ENCODE data around the gene SSR4. TPM values are rescaled to one million over a fixed set of nuclear protein-coding genes. Genes with fewer than 3 reads are reported as not detected.
"Not testable (repeated sequence)": the region's sequence is repeated elsewhere in the genome, so short reads cannot be mapped to it uniquely, and the experiment has no call there.

SSR4 gene
- total and polyA plus RNA-seq, 2 experiments from 2014 or later: 316 to 693 TPM

- H3K79me2 ChIP-seq: no peaks in the 10 kb centered on the region
- no peaks in the 10 kb centered on the region for H3K36me3 ChIP-seq (replicated peaks; ENCODE audit: insufficient read depth, low read depth)
- WGBS (ENCODE audit: low lambda C conversion rate, missing lambda C conversion rate): 81% methylated on average over 19 of the region's 19 CpGs
- H4K20me1 ChIP-seq (ENCODE audit: insufficient read depth, poor library complexity, severe bottlenecking): no peaks in the 10 kb centered on the region
- H3K4me2 ChIP-seq: no peak overlapping the region
- H3K4me3 ChIP-seq: no peak overlapping the region
- TF ChIP-seq EZH2 (IDR thresholded peaks at IDR 0.05; ENCODE audit: borderline replicate concordance): no peak
- TF ChIP-seq EZH2phosphoT487 (IDR thresholded peaks at IDR 0.05; ENCODE audit: low read depth, severe bottlenecking, unreplicated experiment): no peak
- TF ChIP-seq CTCF (IDR thresholded peaks at IDR 0.05; ENCODE audit: poor library complexity): no peak
- no peak for DNase-seq (ENCODE audit: low spot score)
- no peak overlapping the region for H3K27ac ChIP-seq
- H3K9me2 ChIP-seq (replicated peaks; ENCODE audit: insufficient read depth): no peaks in the 10 kb centered on the region
- H3K4me1 ChIP-seq (ENCODE audit: insufficient read depth): no peaks in the 10 kb centered on the region
- no peak overlapping the region for H2AFZ ChIP-seq
- no peaks in the 10 kb centered on the region for H3K9me3 ChIP-seq (ENCODE audit: low read depth)
- no peaks in the 10 kb centered on the region for H3K27me3 ChIP-seq
Observed at GRCh38 chrX:153814591-153815315, 20.3 kb downstream of the SSR4 start.

- Histone ChIP-seq H3K4me2 (no peak overlapping the region), H3K27me3 (no peaks in the 10 kb centered on the region), H3K79me2 (no peaks in the 10 kb centered on the region), H3K36me3 (replicated peaks; ENCODE audit: insufficient read depth, low read depth) (no peaks in the 10 kb centered on the region), H3K27ac (no peak overlapping the region), H3K9me3 (ENCODE audit: low read depth) (no peaks in the 10 kb centered on the region), H3K4me1 (ENCODE audit: insufficient read depth) (no peaks in the 10 kb centered on the region), H2AFZ (no peak overlapping the region), H3K9me2 (replicated peaks; ENCODE audit: insufficient read depth) (no peaks in the 10 kb centered on the region), H3K4me3 (no peak overlapping the region), H4K20me1 (ENCODE audit: insufficient read depth, poor library complexity, severe bottlenecking) (no peaks in the 10 kb centered on the region)
- no peak for DNase-seq (ENCODE audit: low spot score)
- WGBS (ENCODE audit: low lambda C conversion rate, missing lambda C conversion rate): 88% methylated on average over 25 of the region's 25 CpGs
- TF ChIP-seq EZH2phosphoT487 (IDR thresholded peaks at IDR 0.05; ENCODE audit: low read depth, severe bottlenecking, unreplicated experiment) (no peak), CTCF (IDR thresholded peaks at IDR 0.05; ENCODE audit: poor library complexity) (no peak), EZH2 (IDR thresholded peaks at IDR 0.05; ENCODE audit: borderline replicate concordance) (no peak)
Observed at GRCh38 chrX:153816831-153817690, 22.6 kb downstream of the SSR4 start.

- not testable (repeated sequence) for H4K20me1 ChIP-seq (ENCODE audit: insufficient read depth, poor library complexity, severe bottlenecking); H3K4me3 ChIP-seq; H3K4me1 ChIP-seq (ENCODE audit: insufficient read depth); H3K9me3 ChIP-seq (ENCODE audit: low read depth); H3K9me2 ChIP-seq (replicated peaks; ENCODE audit: insufficient read depth); H3K79me2 ChIP-seq; DNase-seq (ENCODE audit: low spot score); H2AFZ ChIP-seq; H3K36me3 ChIP-seq (replicated peaks; ENCODE audit: insufficient read depth, low read depth); H3K27me3 ChIP-seq; H3K27ac ChIP-seq
- WGBS (ENCODE audit: low lambda C conversion rate, missing lambda C conversion rate): 87% methylated on average over 9 of the region's 9 CpGs
- peak overlapping the region; percentile 86 for H3K4me2 ChIP-seq
Observed at GRCh38 chrX:153818064-153818463, 23.6 kb downstream of the SSR4 start.

Data from hepatocyte (in vitro differentiated cells).